Measurements from ENCODE around the gene ABLIM3. TPM values are rescaled to one million over a fixed set of nuclear protein-coding genes. Genes with fewer than 3 reads are reported as not detected.

The ABLIM3 gene
- total RNA-seq, 1 donor from 2014 or later, result 5.8 TPM

- DNase-seq, result no peak
Observed at GRCh38 chr5:149133795-149134777, 7.2 kb upstream of the ABLIM3 start.

GRCh38 chr5:149134778-149135500 lies 6.4 kb upstream of the ABLIM3 start:
- no peak for DNase-seq

GRCh38 chr5:149135536-149136201 lies 5.6 kb upstream of the ABLIM3 start:
- DNase-seq, result no peak

GRCh38 chr5:149138182-149138923 lies 2.9 kb upstream of the ABLIM3 start:
- DNase-seq, result no peak

- no peak for DNase-seq
Observed at GRCh38 chr5:149140197-149141002, 893 bp upstream of the ABLIM3 start.

GRCh38 chr5:149141957-149142851 lies 911 bp downstream of the ABLIM3 start:
- peak; percentile 34 for DNase-seq

GRCh38 chr5:149143470-149143869 lies 2.2 kb downstream of the ABLIM3 start:
- DNase-seq, result no peak

- DNase-seq, result no peak
Observed at GRCh38 chr5:149144637-149145036, 3.3 kb downstream of the ABLIM3 start.

- DNase-seq, result no peak
Observed at GRCh38 chr5:149145138-149145537, 3.8 kb downstream of the ABLIM3 start.

GRCh38 chr5:149147676-149148075 lies 6.4 kb downstream of the ABLIM3 start:
- DNase-seq, result no peak

- DNase-seq, result no peak
Observed at GRCh38 chr5:149149942-149150341, 8.6 kb downstream of the ABLIM3 start.

GRCh38 chr5:149150457-149150856 lies 9.2 kb downstream of the ABLIM3 start:
- DNase-seq, result no peak

- no peak for DNase-seq
Observed at GRCh38 chr5:149151717-149152116, 10.4 kb downstream of the ABLIM3 start.

GRCh38 chr5:149152317-149152746 lies 11.0 kb downstream of the ABLIM3 start:
- no peak for DNase-seq

- no peak for DNase-seq
Observed at GRCh38 chr5:149153193-149153750, 12.0 kb downstream of the ABLIM3 start.

- DNase-seq, result no peak
Observed at GRCh38 chr5:149153751-149154610, 12.7 kb downstream of the ABLIM3 start.

- no peak for DNase-seq
Observed at GRCh38 chr5:149154650-149155049, 13.4 kb downstream of the ABLIM3 start.

GRCh38 chr5:149156435-149157083 lies 15.3 kb downstream of the ABLIM3 start:
- no peak for DNase-seq

All from occipital lobe (tissue), 2 donors.